Measurements from ENCODE around the gene UCK2.
A peak's percentile ranks its signal among the peaks of the same experiment; 100 is the strongest.

UCK2 gene

DNA sequence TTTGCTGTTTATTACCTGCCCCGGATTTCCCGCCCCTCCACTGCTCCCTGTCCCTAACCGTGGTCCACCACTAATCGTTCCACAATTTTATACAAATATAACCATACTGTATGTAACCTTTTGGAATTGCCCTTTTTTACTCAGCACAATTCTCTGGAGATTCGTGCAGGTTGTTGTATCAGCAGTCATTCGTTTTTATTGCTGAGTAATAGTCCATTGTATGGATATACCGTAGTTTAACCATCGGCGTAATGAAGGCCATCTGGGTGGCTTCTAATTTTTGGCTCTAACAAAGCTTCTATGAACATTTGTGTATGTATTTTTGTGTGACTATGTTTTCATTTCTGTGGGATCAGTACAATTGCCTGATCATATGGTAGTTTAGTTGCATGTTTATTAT lies 50.0 kb downstream of the UCK2 start:
- FAIRE-seq (peak; percentile 23), DNase-seq (ENCODE audit: insufficient read length, low spot score) (no peak)

DNA sequence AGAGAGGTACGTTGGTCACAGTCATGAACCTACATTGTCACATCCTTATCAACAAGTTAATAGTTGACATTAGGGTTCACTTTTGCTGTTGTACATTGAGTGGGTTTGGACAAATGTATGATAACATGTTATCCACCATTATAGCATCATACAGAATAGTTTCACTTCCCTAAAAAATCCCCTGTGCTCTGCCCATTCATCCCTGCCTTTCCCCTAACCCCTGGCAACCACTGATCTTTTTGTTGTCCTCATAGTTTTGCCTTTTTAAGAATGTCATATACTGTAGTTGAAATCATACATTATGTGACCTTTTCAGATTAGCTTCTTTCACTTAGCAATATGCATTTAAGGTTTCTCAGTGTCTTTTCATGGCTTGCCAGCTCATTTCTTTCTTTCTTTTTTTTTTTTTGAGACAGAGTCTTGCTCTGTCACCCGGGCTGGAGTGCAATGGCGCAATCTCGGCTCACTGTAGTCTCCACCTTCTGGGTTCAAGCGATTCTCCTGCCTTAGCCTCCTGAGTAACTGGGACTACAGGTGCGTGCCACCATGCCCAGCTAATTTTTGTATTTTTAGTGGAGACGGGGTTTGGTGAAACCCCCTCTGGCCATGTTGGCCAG lies 50.6 kb downstream of the UCK2 start:
- peak; percentile 90 for FAIRE-seq
- DNase-seq (ENCODE audit: insufficient read length, low spot score), result no peak

DNA sequence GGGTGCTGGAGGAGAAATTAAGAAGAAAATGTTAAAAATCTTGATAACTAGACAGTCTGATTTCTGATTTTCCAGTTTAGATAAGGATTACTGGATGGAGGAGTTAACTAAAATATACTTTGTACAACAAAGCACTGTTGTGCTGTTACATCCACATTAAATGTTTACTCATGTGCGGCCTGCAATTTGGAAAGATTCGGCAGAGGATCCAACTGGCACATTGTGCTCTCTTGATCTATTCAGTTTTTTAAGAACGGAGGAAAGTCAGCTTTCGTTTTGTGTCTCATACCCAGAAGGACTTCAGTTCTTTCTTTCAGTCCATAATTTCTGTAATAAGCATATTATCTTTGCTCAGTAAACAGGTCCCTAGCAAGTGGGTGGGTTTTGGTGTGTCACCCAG lies 52.5 kb downstream of the UCK2 start:
- no peak for FAIRE-seq
- DNase-seq (ENCODE audit: insufficient read length, low spot score), result no peak

DNA sequence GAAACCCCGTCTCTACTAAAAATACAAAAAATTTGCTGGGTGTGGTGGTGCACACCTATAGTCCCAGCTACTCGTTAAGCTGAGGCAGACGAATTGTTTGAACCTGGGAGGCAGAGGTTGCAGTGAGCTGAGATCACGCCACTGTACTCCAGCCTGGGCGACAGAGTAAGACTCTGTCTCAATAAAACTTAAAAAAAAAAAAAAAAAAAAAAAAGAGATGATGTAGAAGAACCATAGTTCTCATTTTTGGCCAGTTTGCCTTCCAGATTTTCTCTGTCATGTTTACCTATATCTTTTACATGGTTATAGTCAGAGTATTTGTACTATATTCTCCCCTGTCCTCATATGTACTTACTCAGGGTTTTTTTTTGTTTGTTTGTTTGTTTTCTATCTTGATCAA lies 53.6 kb downstream of the UCK2 start:
- DNase-seq (ENCODE audit: insufficient read length, low spot score) (no peak), FAIRE-seq (no peak)

DNA sequence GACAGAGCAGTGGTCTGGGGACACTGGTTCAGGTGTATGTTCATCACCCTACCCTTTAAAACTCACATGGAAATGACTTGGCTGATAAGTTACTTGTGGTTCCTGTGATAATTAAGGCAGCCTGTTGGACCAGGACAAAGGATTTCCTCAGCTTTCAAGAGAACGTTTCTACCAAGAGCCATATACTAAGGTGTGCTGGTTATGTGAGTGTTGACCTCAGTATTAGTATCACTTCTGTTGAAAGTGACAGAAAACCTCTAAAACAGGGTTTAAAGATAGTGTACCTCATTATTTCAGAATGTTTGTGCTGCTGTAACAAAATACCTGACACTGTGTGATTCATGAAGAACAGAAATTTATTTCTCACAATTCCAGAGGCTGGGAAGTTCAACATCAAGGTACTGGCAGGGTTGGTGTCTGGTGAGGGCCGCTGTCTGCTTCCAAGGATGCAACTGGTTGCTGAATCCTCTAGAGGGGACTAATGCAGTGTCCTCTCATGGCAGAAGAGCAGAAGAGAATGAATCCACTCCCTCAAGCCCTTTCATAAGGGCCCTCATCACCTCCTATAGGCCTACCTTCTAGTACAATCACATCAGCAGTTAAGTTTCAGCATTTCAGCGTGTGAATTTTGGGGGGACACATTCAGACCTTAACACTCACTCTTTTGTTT lies 54.9 kb downstream of the UCK2 start:
- FAIRE-seq (no peak), DNase-seq (ENCODE audit: insufficient read length, low spot score) (no peak)

DNA sequence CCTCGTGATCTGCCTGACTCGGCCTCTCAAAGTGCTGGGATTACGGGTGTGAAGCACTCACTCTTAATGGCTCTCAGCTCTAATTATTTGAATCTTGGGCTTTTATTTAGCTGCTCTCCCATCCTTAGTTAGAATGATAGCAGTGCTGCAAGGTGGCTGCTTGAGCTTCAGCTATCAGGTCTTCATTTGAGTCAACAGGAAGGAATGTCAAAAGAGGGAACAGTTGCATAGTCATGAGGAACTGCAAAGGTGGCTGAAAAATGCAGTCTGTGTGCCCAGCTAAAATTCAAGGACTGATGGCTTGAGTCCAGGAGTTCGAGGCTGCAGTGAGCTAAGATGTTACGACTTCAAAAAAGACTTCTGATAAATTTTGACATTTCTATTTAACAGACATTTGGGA lies 55.6 kb downstream of the UCK2 start:
- DNase-seq (ENCODE audit: insufficient read length, low spot score) (no peak), FAIRE-seq (no peak)

DNA sequence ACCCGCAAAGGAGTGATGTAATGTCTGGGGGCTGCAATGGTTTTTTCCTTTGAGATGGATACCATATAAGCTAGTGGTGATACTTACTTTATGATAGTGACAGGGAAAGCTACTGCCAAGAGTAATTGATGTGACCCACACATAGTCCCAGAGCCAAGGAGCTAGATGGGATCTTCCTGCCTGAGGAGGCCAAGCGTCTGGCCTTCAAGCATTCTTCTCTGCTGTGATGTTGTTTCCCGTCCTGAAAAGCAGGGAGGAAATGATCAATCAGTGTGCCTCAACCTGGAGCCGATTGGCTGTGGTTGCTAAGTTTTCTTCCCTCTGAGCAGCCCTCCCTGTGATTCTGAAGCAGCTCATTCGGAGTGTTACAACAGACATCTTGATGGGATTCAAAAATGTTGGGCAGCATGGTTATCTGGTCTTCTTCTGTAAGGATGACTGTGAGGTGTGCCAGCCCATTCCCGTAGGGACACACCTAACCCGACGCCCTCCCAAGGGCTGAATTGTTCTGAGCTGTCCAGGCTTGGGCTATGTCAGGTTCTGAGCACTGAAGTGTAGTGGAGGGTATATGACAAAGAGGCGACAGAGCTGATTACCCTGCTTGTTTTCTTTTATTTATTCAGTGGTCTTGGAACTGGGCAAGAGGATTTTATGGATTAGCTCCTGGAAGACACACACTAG lies 56.7 kb downstream of the UCK2 start:
- FAIRE-seq, result no peak
- DNase-seq (ENCODE audit: insufficient read length, low spot score), result no peak

DNA sequence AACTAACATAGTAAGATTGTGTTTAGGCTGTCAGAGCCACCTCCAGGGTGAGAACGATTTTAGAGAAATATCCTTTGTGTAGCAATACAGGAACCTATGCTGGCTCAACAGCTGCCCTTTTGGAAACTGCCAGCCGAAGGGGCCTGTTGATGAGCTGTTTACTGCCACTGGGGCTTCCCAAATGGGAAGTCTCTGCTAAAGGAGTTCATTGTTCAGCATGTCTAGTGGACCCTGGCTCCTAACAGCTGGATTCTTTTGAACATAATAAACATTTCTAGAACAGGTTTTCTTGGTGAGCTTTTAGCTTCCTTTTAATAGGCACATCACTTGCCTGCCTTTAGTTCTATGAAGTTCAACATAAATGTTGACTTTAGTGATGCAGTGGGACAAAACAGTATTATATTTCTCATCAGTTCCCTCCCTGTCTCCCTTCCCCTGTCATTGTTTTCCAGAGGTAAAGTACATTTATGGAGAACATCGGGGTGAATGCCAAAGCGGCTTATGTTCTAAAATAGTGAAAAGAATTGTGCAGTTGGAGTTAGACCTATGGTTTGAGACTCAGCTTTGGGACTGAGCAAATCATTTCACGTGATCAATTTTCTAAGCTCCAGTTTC lies 57.4 kb downstream of the UCK2 start:
- DNase-seq (ENCODE audit: insufficient read length, low spot score), result no peak
- FAIRE-seq, result peak; percentile 68

DNA sequence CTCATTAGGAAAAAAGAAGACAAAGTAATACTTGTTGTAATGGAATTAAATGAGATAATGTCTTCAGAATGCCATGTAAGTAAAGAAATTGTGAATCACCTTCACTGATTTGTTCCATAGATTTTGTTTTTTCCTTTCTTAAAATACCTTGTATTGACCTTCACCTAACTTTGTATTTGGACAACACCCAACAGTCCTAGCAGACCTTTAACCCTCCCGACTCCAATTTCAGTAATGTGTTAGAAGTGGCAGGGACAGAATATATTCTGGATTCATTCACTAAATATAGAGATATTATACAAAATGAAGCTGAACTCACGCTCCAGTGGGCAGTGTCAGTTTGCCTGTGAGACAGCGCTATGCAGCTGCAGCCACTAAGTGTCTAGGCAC lies 57.9 kb downstream of the UCK2 start:
- no peak for FAIRE-seq
- DNase-seq (ENCODE audit: insufficient read length, low spot score), result no peak

DNA sequence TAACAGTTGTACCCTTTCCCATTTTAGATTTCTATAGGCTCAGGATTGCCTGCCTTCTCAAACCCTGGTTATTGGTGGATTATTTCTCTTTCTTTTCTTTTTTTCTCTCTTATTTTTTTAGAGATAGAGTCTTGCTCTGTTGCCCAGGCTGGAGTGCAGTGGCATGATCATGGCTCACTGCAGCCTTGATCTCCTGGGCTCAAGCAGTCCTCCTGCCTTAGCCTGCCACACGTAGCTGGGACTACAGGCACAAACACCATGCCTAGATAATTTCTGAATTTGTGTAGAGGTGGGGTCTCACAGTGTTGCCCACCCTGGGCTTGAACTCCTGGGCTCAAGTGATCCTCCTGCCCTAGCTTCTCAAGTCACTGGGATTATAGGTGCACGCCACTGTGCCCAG lies 58.8 kb downstream of the UCK2 start:
- DNase-seq (ENCODE audit: insufficient read length, low spot score), result no peak
- FAIRE-seq, result no peak

DNA sequence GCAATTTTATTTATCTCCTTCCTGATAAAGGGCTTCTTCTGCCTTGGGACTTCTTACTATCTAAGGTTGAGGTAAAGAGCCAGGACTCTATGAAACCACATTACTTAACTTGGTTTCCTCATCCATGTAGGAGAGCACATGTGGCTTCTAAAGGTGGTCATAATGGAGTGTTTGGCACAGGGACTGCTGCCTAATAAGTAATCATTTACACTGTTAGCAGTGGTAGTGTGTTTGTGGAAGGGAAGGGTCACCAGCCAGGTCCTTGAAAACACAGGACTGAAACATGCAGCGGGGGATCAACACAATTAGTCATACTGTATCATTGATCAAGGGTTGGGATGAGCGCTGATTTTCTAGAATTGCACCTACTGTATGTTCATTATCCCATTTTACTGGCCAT lies 59.6 kb downstream of the UCK2 start:
- FAIRE-seq (no peak), DNase-seq (ENCODE audit: insufficient read length, low spot score) (no peak)

DNA sequence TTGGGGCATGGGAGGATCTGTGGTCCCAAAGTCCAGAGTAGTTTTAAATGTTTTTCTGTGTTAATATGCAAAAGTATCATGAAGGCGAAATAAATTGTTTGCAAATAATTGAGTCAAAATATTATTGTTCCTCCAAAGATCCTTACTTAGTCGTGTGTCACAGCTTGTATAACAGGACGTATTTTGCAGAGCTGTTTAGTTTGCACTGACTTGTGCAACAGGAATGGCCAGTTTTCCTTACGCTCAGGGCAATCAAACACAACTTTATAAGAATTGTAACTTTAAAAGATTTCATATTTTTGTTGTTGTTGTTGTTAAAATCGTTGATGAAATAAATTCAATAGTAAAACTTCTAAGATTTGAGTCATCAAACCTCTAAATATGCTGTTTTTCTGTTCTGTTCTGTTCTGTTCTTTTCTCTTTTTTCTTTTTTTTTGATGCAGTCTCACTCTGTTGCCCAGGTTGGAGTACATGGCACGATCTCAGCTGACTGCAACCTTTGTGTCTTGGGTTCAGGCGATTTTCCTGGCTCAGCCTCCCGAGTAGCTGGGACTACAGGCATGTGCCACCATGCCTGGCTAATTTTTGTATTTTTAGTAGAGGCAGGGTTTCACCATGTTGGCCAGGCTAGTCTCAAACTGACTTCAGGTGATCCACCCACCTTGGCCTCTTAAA lies 60.6 kb downstream of the UCK2 start:
- FAIRE-seq, result no peak
- DNase-seq (ENCODE audit: insufficient read length, low spot score), result no peak

DNA sequence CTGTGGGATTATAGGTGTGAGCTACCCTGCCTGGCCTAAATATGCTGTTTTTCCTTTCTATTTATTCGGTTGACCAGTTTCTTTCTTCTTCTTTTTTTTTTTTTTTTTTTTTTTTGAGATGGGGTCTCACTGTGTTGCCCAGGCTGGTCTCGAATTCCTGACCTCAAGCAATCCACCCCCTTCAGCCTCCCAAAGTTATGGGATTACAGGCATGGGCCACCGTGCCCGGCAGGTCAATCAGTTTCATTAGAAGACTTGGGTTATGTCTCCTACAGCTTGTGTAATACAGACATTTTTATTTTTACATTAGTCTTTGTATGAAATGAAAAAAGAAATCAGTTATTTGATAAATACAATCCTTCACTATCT lies 61.1 kb downstream of the UCK2 start:
- no peak for DNase-seq (ENCODE audit: insufficient read length, low spot score)
- FAIRE-seq, result no peak

DNA sequence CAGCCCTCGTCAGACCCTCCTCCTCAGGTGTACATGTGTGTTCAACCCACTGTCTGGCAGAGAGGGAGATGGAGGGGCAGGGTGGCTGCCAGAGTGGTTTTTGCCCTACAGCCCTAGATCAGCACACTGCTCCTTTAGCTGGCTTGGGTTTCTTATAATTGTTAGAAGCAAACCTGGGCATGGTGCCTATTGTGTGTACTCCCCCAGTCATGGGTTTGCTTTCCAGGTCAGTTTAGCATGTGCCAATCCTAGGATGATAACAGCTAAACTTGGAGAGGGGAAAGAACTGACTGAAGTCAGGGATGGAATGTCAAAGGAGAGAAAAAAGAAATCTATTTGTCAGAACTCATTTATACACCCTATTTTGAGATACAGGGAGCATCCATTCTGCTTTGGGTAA lies 63.3 kb downstream of the UCK2 start:
- FAIRE-seq (no peak), DNase-seq (ENCODE audit: insufficient read length, low spot score) (no peak)

DNA sequence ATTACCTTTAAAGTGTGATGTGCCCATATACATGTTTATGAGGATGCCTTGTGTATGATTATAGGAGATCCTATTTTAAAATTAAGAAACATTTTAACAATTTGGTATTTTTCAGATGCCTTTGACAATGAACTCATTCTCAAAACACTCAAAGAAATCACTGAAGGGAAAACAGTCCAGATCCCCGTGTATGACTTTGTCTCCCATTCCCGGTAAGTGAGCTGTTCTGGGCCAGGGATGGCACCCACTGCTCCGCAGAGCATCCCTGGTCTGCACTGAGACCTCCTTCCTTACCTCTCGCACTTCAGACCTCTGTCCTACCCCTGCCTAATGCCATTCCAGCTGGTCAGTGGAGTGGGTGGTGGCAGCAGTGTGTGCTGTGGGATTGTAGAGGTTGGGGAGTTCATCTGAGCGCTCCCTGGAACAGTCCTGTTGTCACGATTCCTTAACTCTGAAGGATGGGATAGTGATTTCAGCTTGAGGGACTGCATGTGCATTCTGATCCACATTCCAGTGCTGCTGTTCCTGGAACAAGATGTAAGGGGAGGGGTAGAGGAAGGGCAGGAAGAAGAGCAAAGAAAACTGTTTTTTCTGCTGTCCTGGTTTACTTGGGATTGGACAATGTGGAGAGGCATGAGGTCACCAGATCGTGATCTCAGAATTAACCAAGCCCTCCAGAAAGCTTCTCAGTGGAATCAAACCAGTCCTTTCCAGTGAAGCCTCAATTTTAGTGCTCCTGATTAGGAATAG lies 63.9 kb downstream of the UCK2 start:
- DNase-seq (ENCODE audit: insufficient read length, low spot score), result no peak
- no peak for FAIRE-seq

DNA sequence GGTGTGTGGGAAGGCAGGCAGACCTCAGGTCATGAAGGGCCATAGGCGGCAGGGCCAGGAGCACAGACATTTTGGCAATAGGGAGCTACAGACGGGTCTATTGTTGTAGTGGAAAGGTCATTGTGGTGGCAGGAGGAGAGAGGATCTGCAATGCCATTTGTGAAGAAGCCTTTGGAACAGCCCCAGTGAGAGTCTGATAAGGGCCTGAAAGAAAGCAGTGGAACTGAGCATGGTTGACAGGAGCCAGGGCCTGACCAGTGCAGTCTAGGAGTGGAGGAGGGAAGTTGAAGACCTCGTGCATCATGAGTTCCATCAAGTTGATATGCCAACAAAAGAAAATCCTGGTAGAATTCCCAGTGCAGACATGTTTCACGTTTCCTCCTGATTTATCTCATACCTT lies 65.5 kb downstream of the UCK2 start:
- DNase-seq (ENCODE audit: insufficient read length, low spot score) (no peak), FAIRE-seq (no peak)

DNA sequence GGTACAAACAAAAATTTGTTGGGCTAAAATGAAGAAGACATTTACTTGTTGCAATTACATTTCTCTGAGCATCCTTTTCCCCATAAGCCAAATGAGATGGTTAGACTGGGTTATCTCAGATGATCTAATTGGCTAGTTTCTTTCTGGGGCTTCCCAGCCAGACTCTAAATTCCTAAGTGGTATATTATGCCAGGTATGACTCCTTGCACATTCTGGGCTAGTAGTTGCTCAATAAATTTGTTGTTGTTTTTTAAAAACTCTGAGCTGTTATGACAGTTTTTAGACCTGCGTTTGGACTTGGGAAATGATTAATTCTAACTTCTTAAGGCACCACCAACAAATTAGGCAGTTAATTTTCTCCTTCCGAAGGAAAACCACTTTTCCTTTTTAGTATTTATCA lies 66.1 kb downstream of the UCK2 start:
- FAIRE-seq, result no peak
- DNase-seq (ENCODE audit: insufficient read length, low spot score), result no peak

DNA sequence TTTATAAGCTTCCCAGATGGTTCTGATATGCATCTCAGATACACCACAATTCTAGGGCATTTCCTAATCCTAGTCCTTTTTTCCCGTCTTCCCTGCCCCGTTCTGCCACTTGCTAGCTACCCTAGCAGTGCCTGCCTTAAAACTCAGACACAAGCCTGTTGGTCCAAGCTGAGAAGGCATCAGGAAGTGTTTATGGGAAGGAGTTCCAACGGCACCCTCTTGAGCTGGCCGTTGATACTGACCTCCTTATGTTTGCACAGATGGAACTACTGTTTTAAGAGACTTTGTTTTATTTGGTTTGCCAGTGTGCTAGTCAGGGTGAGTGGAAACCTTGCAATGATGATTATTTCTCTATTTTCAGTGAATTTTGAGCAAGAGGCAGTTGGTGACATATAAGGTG lies 67.2 kb downstream of the UCK2 start:
- DNase-seq (ENCODE audit: insufficient read length, low spot score), result no peak

DNA sequence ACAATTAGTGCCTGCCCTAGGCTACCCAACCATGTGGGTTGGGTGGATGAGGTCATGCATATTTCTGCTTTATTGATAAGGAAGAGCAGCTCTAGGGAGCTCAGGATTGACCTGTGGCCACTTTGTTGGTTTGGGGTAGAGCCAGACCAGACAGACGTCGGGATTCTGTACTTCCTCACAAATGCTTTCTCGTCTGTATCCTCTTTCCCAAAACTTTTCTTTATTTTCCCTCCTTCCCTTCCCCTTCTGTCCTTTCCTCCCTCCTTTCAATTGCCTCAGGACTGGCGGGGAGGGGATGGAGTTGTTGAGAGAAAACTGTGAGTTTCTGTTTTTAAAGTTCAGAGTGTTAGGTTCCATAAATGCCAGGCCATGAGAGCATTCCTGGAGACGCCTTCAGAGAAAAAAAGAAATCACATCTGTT lies 68.0 kb downstream of the UCK2 start:
- no peak for FAIRE-seq

More for the DNA sequence above, 67.2 kb downstream of the UCK2 start:
- FAIRE-seq, result no peak

DNA sequence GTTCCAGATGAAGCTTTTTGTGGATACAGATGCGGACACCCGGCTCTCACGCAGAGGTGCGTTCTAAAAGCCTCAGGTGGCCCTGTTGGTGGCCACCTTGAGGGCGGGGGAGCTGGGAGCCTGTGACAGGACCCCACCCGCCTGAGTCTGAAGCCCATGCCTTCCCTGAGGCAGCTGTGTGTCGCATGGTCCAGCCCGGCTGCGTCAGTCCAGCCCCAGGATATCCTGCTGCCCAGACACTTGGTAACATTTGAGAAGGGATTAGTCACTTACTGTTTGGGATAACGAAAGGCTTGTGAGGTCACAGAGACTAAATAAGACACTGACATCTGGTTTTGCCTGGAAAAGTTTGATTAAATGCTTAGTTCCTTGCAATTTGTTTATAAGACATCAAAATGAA lies 68.9 kb downstream of the UCK2 start:
- DNase-seq (ENCODE audit: insufficient read length, low spot score) (no peak), FAIRE-seq (no peak)

More for the DNA sequence above, 68.0 kb downstream of the UCK2 start:
- DNase-seq (ENCODE audit: insufficient read length, low spot score), result no peak
